MM.1S (cell line): Measurements from ENCODE around the gene PMPCA.

Experiments used
- DNase-seq: peaks from one replicate; pipeline ENCODE4 v3.0.0-alpha.2; 2015
- H2AFZ ChIP-seq: fragments of 300-600 bp; sonication (generic); 2 replicates; pipeline ENCODE4 v1.6.0; 2016; ENCODE audit warnings: antibody characterized with exemption, low read length
- H3F3A ChIP-seq: fragments of 300-600 bp; sonication (generic); 2 replicates; pipeline ENCODE4 v1.6.1; 2016; ENCODE audit warnings: mild to moderate bottlenecking, antibody characterized with exemption, low read length, moderate library complexity, mixed read lengths; ENCODE audit not compliant: insufficient read depth
- H3K27ac ChIP-seq: fragments of 300-600 bp; sonication (generic); 2 replicates; pipeline ENCODE4 v1.5.1; 2016; ENCODE audit warnings: mild to moderate bottlenecking, low read length
- H3K27me3 ChIP-seq: fragments of 300-600 bp; sonication (generic); replicated peaks from 2 replicates; pipeline ENCODE4 v1.6.0; 2016; ENCODE audit warnings: low read length; ENCODE audit not compliant: insufficient read depth
- H3K36me3 ChIP-seq: fragments of 300-600 bp; sonication (generic); replicated peaks from 2 replicates; pipeline ENCODE4 v1.6.1; 2016; ENCODE audit warnings: mild to moderate bottlenecking, low read length, mixed read lengths; ENCODE audit not compliant: insufficient read depth
- H3K4me1 ChIP-seq: fragments of 300-600 bp; sonication (generic); 2 replicates; pipeline ENCODE4 v1.6.1; 2016; ENCODE audit warnings: low read length, mixed read lengths
- H3K4me2 ChIP-seq: fragments of 300-600 bp; sonication (generic); 2 replicates; pipeline ENCODE4 v1.6.0; 2016; ENCODE audit warnings: low read depth, low read length
- H3K4me3 ChIP-seq: fragments of 300-600 bp; sonication (generic); 2 replicates; pipeline ENCODE4 v1.5.1; 2016; ENCODE audit warnings: low read length, mixed read lengths
- H3K79me2 ChIP-seq: fragments of 300-600 bp; sonication (generic); 2 replicates; pipeline ENCODE4 v1.6.1; 2016; ENCODE audit warnings: mixed run types, low read length, mixed read lengths
- H3K9ac ChIP-seq: fragments of 300-600 bp; sonication (generic); 2 replicates; pipeline ENCODE4 v1.6.1; 2016; ENCODE audit warnings: low read length, mixed read lengths
- H3K9me2 ChIP-seq: fragments of 300-600 bp; sonication (generic); replicated peaks from 2 replicates; pipeline ENCODE4 v1.6.1; 2016; ENCODE audit warnings: mild to moderate bottlenecking, low read length, mixed read lengths; ENCODE audit not compliant: insufficient read depth
- H3K9me3 ChIP-seq: fragments of 300-600 bp; sonication (generic); replicated peaks from 2 replicates; pipeline ENCODE4 v1.6.1; 2016; ENCODE audit warnings: mild to moderate bottlenecking, low read length, mixed read lengths; ENCODE audit not compliant: insufficient read depth
- H4K20me1 ChIP-seq: fragments of 300-600 bp; sonication (generic); 2 replicates; pipeline ENCODE4 v1.6.1; 2016; ENCODE audit warnings: mild to moderate bottlenecking, low read length, moderate library complexity, mixed read lengths; ENCODE audit not compliant: insufficient read depth
- EZH2 ChIP-seq: fragments of 300-600 bp; sonication (generic); optimal IDR thresholded peaks from 2 replicates; pipeline ENCODE3; 2017; ENCODE audit warnings: low read depth, mild to moderate bottlenecking, antibody characterized with exemption, low read length, mixed read lengths
- EZH2phosphoT487 ChIP-seq: fragments of 300-600 bp; sonication (generic); IDR thresholded peaks from 2 replicates; pipeline ENCODE4 v1.6.1; 2018; ENCODE audit warnings: antibody characterized with exemption, low read length
- TF ChIP-seq, protein P1 (sequence below): fragments of 300-600 bp; sonication (generic); IDR thresholded peaks from 2 replicates; pipeline ENCODE4 v1.5.1; 2016; ENCODE audit warnings: antibody characterized with exemption, low read length, mixed read lengths

Gene PMPCA

DNA sequence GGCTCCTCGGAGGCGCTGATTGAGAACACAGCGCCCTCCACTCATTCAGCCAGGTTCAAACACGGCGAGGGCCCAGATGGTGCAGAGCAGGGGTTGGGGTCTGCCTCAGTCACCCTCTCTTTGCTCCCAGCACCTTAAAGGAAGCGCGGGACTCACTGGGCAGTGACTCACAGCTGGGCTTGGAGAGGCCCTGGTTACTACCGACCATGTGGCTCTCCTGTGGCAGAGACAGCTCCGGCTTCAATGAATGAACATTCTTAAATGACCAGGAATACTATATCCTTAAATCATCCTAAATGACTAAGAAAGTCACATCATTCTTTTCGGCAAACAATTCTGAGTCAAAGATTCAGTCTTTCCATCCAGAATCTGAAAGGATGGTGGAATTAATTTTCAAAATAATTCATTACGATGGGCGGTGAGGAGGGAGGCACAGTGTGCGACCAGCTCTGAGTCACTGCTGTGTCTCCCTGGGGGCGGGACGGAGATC is 30.8 kb downstream of the PMPCA start:
- H3K4me2 ChIP-seq = no peak overlapping the region
- H3K9me2 ChIP-seq = no peaks in the 10 kb centered on the region
- H3F3A ChIP-seq = peaks cover 9% of the 10 kb centered on the region
- no peak overlapping the region for H2AFZ ChIP-seq
- no peaks in the 10 kb centered on the region for H3K36me3 ChIP-seq
- no peak for DNase-seq
- H4K20me1 ChIP-seq = no peaks in the 10 kb centered on the region
- no peak overlapping the region for H3K9ac ChIP-seq
- H3K4me3 ChIP-seq = no peak overlapping the region
- peaks cover 8% of the 10 kb centered on the region; the same call in 1 of the 2 replicates for H3K4me1 ChIP-seq
- no peaks in the 10 kb centered on the region for H3K9me3 ChIP-seq
- no peak overlapping the region for H3K27ac ChIP-seq
- peaks cover 30% of the 10 kb centered on the region for H3K79me2 ChIP-seq
- no peaks in the 10 kb centered on the region for H3K27me3 ChIP-seq
- no peak for TF ChIP-seq EZH2phosphoT487
- TF ChIP-seq, protein P1, sequence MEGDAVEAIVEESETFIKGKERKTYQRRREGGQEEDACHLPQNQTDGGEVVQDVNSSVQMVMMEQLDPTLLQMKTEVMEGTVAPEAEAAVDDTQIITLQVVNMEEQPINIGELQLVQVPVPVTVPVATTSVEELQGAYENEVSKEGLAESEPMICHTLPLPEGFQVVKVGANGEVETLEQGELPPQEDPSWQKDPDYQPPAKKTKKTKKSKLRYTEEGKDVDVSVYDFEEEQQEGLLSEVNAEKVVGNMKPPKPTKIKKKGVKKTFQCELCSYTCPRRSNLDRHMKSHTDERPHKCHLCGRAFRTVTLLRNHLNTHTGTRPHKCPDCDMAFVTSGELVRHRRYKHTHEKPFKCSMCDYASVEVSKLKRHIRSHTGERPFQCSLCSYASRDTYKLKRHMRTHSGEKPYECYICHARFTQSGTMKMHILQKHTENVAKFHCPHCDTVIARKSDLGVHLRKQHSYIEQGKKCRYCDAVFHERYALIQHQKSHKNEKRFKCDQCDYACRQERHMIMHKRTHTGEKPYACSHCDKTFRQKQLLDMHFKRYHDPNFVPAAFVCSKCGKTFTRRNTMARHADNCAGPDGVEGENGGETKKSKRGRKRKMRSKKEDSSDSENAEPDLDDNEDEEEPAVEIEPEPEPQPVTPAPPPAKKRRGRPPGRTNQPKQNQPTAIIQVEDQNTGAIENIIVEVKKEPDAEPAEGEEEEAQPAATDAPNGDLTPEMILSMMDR = no peak
- TF ChIP-seq EZH2 = no peak

GRCh38 chr9:136441681-136442245 is 31.3 kb downstream of the PMPCA start:
- DNase-seq = no peak
- H3K36me3 ChIP-seq = no peaks in the 10 kb centered on the region
- no peak overlapping the region for H3K4me2 ChIP-seq

GRCh38 chr9:136442265-136442664 is 31.8 kb downstream of the PMPCA start:
- H3K9me2 ChIP-seq = no peaks in the 10 kb centered on the region
- no peak overlapping the region for H2AFZ ChIP-seq
- no peak overlapping the region for H3K4me2 ChIP-seq
- H3F3A ChIP-seq = peaks cover 9% of the 10 kb centered on the region
- H3K9ac ChIP-seq = no peak overlapping the region
- no peaks in the 10 kb centered on the region for H3K9me3 ChIP-seq
- H3K36me3 ChIP-seq = no peaks in the 10 kb centered on the region
- no peaks in the 10 kb centered on the region for H4K20me1 ChIP-seq
- H3K27ac ChIP-seq = no peak overlapping the region
- H3K79me2 ChIP-seq = peaks cover 20% of the 10 kb centered on the region
- H3K27me3 ChIP-seq = no peaks in the 10 kb centered on the region
- peaks cover 5% of the 10 kb centered on the region; the same call in 1 of the 2 replicates for H3K4me1 ChIP-seq
- no peak overlapping the region for H3K4me3 ChIP-seq
- no peak for DNase-seq
- TF ChIP-seq EZH2phosphoT487 (no peak), EZH2 (no peak)
- TF ChIP-seq, protein P1 = no peak

More at GRCh38 chr9:136441681-136442245, 31.3 kb downstream of the PMPCA start:
- Histone ChIP-seq H3K4me1 (peaks cover 8% of the 10 kb centered on the region; the same call in 1 of the 2 replicates), H3F3A (peaks cover 9% of the 10 kb centered on the region), H2AFZ (no peak overlapping the region), H3K9me2 (no peaks in the 10 kb centered on the region), H3K9ac (no peak overlapping the region), H3K4me3 (no peak overlapping the region), H4K20me1 (no peaks in the 10 kb centered on the region), H3K27me3 (no peaks in the 10 kb centered on the region), H3K27ac (no peak overlapping the region), H3K9me3 (no peaks in the 10 kb centered on the region), H3K79me2 (peaks cover 25% of the 10 kb centered on the region)
- TF ChIP-seq, protein P1 = no peak
- TF ChIP-seq EZH2 = no peak
- TF ChIP-seq EZH2phosphoT487 = no peak
